T-cell (primary cell): ENCODE results near the gene RFTN2. TPM values are rescaled to one million over a fixed set of nuclear protein-coding genes. Genes with fewer than 3 reads are reported as not detected.
"Not testable (repeated sequence)": the region's sequence is repeated elsewhere in the genome, so short reads cannot be mapped to it uniquely, and the experiment has no call there.

Source experiments
- ATAC-seq, 4 experiments: fragments of 200-7000 bp in 3 of 4; fragments of 150-1000 bp in 1 of 4; cut with Tn5 transposase; replicated peaks in 1 of 4; 1 replicate in 3 of 4; 2 replicates in 1 of 4; pipeline ENCODE4 v1.10.0; 2021; ENCODE audit warnings: moderate library complexity in 3 of 4, mild to moderate bottlenecking in 2 of 4, moderate number of reproducible peaks in 1 of 4
- CTCF ChIA-PET, 2 donors: fragments of 300-600 bp; sonication (Branson Sonifier 250); formaldehyde crosslinking; loops; one replicate each; lab custom pipeline; 2022; ENCODE audit warnings: antibody characterized with exemption in 2 of 2; lab: Charles Lee
- POLR2A ChIA-PET, 2 donors: fragments of 300-600 bp; sonication (Branson Sonifier 250); formaldehyde crosslinking; loops; one replicate each; lab custom pipeline; 2022; ENCODE audit warnings: antibody characterized with exemption in 2 of 2; lab: Charles Lee
- DNase-seq, 35 experiments: peaks; one replicate each; pipeline versions ENCODE4 v3.0.0 to v3.0.0-alpha.2; 2013 to 2023
- H3K27ac ChIP-seq: one replicate; pipeline ENCODE4 v1.5.1; 2013; ENCODE audit warnings: low read length
- H3K27me3 ChIP-seq, 2 experiments: replicated peaks in 1 of 2; 1 replicate in 1 of 2; 2 replicates in 1 of 2; pipeline versions ENCODE4 v1.6.1 to v1.7.0; 2013; ENCODE audit warnings: low read length in 1 of 2, mixed read lengths in 1 of 2; ENCODE audit not compliant: control insufficient read depth in 2 of 2, insufficient read depth in 2 of 2; ENCODE audit errors: extremely low read depth in 1 of 2
- H3K36me3 ChIP-seq, 2 donors: 1 replicate in 1 of 2; 2 replicates in 1 of 2; pipeline versions ENCODE4 v1.6.1 to v1.7.0; 2013; ENCODE audit warnings: low read length in 1 of 2; ENCODE audit not compliant: control insufficient read depth in 2 of 2, insufficient read depth in 1 of 2; ENCODE audit errors: extremely low read depth in 1 of 2
- H3K4me1 ChIP-seq, 2 experiments: 1 replicate in 1 of 2; 2 replicates in 1 of 2; pipeline versions ENCODE4 v1.6.1 to v1.7.0; 2013; ENCODE audit warnings: low read length in 2 of 2, mixed read lengths in 1 of 2; ENCODE audit not compliant: insufficient read depth in 2 of 2, control insufficient read depth in 1 of 2; ENCODE audit errors: extremely low read depth in 1 of 2
- H3K4me3 ChIP-seq, 2 donors: 1 replicate in 1 of 2; 2 replicates in 1 of 2; pipeline versions ENCODE4 v1.5.1 to v1.7.0; 2013; ENCODE audit warnings: mild to moderate bottlenecking in 2 of 2, low read length in 1 of 2, moderate library complexity in 1 of 2; ENCODE audit not compliant: control insufficient read depth in 1 of 2; ENCODE audit errors: extremely low read depth in 1 of 2
- H3K9me3 ChIP-seq: 2 replicates; pipeline ENCODE4 v1.7.0; 2013
- H3K27ac Mint-ChIP-seq, 2 donors: one replicate each; pipeline ENCODE4 v1.8.0; 2020 to 2021; ENCODE audit warnings: mild to moderate bottlenecking in 2 of 2, mixed read lengths in 2 of 2
- H3K27me3 Mint-ChIP-seq, 2 donors: one replicate each; pipeline ENCODE4 v1.8.0; 2021 to 2022; ENCODE audit warnings: mixed read lengths in 2 of 2
- H3K36me3 Mint-ChIP-seq: one replicate; pipeline ENCODE4 v1.8.0; 2021; ENCODE audit warnings: mixed read lengths
- H3K4me1 Mint-ChIP-seq, 3 donors: one replicate each; pipeline ENCODE4 v1.8.0; 2020 to 2022; ENCODE audit warnings: mixed read lengths in 3 of 3, mild to moderate bottlenecking in 1 of 3
- H3K4me3 Mint-ChIP-seq, 3 donors: one replicate each; pipeline ENCODE4 v1.8.0; 2020 to 2022; ENCODE audit warnings: mild to moderate bottlenecking in 3 of 3, mixed read lengths in 3 of 3, moderate library complexity in 3 of 3
- H3K9me3 Mint-ChIP-seq, 3 donors: one replicate each; pipeline ENCODE4 v1.8.0; 2020 to 2022; ENCODE audit warnings: mixed read lengths in 3 of 3
- WGBS: methylation state at CpG from one replicate; pipeline ENCODE4 v1.1.5; 2013; ENCODE audit warnings: missing lambda C conversion rate; ENCODE audit not compliant: insufficient coverage; 5-methylcytosine and 5-hydroxymethylcytosine counted together
- total RNA-seq, 35 experiments: library from RNA in 6 of 35; stranded (reverse) in 6 of 35; fragments of 120-200 nt in 1 of 35; gene quantifications; one replicate each; pipeline versions ENCODE4 v1.2.1 to v1.2.4 and lab custom pipeline; 2013 to 2026

The RFTN2 gene, protein sequence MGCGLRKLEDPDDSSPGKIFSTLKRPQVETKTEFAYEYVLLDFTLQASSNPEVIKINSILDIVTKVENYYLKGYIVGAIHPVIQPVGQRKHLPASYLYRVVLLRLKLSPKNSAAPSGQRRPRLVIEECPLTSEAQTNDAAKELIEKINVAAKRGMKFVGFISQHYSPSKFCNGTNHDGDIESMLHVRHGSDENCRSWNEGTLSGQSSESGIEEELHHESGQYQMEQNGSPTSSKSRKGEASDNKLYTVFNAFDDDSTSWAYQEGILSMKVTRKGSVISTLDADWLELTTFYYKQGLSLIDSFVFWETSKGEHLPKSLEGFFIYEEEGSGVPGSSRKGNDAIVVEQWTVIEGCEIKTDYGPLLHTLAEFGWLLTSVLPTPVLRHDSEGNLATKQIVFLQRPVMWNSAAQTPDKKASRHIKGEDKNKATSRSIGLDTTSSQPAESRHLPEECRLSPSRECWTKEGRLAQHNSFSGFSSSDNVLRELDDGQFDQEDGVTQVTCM
- under 1 TPM in 2 of 5 donors, not detected in 3; 0.12 to 0.44 TPM for total RNA-seq
- total RNA-seq (2013) = 0.28 TPM
- 0 to 0.76 (median 0.09) reads per million in 29 experiments for total RNA-seq (lab: John Stamatoyannopoulos, UW)

- ChIA-PET POLR2A (no interaction called here), CTCF (no interaction called here)
- Mint-ChIP-seq H3K27me3 (peaks cover 21 to 32% of the 10 kb centered on the region in 2 donors), H3K9me3 (no peaks in the 10 kb centered on the region), H3K27ac (no peak within 1 kb of the TSS), H3K36me3 (no peaks in the 10 kb centered on the region), H3K4me3 (no peak within 1 kb of the TSS), H3K4me1 (no peaks in the 10 kb centered on the region)
- 100% methylated on average over 1 of the region's 3 CpGs for WGBS
- ATAC-seq (no peak), DNase-seq (no peak)
- H3K4me1 ChIP-seq = no peaks in the 10 kb centered on the region
- H3K4me3 ChIP-seq = no peak within 1 kb of the TSS
- H3K27ac ChIP-seq = no peak within 1 kb of the TSS
- H3K36me3 ChIP-seq = no peaks in the 10 kb centered on the region
- H3K9me3 ChIP-seq = no peaks in the 10 kb centered on the region
- no peaks in the 10 kb centered on the region for H3K27me3 ChIP-seq
Observed at GRCh38 chr2:197675246-197675645, at the start of gene RFTN2. Gene RFTN2 (minus strand): TSS chr2:197675587. CDS start chr2:197675458, 129 bp downstream.

DNA sequence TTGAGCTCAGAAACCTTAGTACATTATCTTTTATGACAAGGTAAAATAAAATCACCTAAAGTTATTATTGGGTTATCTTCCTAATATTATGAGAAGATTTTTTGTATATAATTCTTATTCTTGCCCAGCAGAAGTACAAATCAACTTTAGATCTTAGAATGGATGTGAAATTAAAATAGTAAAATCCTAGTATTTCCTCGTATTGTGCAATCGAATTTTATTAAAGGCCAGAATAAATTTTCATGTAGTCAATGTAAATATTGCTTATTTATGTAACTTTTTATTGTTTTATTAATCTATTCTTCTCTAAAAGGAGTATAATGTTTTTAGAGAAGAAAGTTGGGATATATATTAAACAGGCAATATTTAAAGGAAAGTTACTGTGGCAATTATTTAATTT lies 42.5 kb upstream of the RFTN2 start:
- peaks cover 5 to 14% (median 6%) of the 10 kb centered on the region in 3 donors for H3K4me1 Mint-ChIP-seq
- WGBS = no CpG with 5 or more reads among the region's 2 CpGs

DNA sequence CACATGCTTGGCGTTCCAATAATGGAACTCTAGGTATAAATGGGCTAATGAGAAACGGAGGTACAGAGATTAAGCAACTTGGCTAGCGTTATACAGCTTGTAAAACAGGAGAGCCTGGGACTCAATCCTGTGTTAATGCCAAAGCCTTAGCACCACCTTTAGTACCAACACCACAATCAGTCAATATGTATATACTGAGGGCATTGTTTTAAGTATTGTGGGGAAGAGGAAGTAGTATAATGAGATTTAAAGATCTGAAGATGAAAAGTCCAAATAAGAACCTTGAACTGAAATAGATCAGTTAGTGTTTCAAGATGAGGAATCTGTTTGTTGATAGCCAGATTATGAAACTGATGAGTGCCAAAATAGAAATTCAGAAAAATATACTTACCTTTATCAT lies 37.9 kb upstream of the RFTN2 start:
- ATAC-seq = no peak
- DNase-seq = no peak

More for the DNA sequence above, 42.5 kb upstream of the RFTN2 start:
- no peak for DNase-seq
- no peak overlapping the region for H3K4me3 Mint-ChIP-seq
- no peak overlapping the region for H3K27ac Mint-ChIP-seq
- Histone ChIP-seq H3K4me3 (no peak overlapping the region), H3K27me3 (no peaks in the 10 kb centered on the region), H3K36me3 (no peaks in the 10 kb centered on the region), H3K4me1 (no peaks in the 10 kb centered on the region), H3K9me3 (no peaks in the 10 kb centered on the region), H3K27ac (no peak overlapping the region)
- H3K9me3 Mint-ChIP-seq = no peaks in the 10 kb centered on the region
- ChIA-PET POLR2A (no interaction called here), CTCF (no interaction called here)
- ATAC-seq = no peak
- peaks cover 9% of the 10 kb centered on the region for H3K36me3 Mint-ChIP-seq
- no peaks in the 10 kb centered on the region for H3K27me3 Mint-ChIP-seq

GRCh38 chr2:197711578-197711977 lies 36.2 kb upstream of the RFTN2 start:
- Mint-ChIP-seq H3K27me3 (no peaks in the 10 kb centered on the region), H3K27ac (no peak overlapping the region), H3K4me3 (no peak overlapping the region), H3K9me3 (no peaks in the 10 kb centered on the region), H3K4me1 (peaks cover 45 to 58% (median 48%) of the 10 kb centered on the region in 3 donors), H3K36me3 (peaks cover 36% of the 10 kb centered on the region)
- ATAC-seq (no peak), DNase-seq (no peak)
- Histone ChIP-seq H3K4me1 (peaks cover 15 to 23% of the 10 kb centered on the region in 2 experiments), H3K27me3 (no peaks in the 10 kb centered on the region), H3K9me3 (no peaks in the 10 kb centered on the region), H3K36me3 (peaks cover 0 to 7% of the 10 kb centered on the region in 2 donors), H3K4me3 (no peak overlapping the region), H3K27ac (no peak overlapping the region)
- ChIA-PET CTCF (no interaction called here), POLR2A (interaction anchor here in 1 of 2 donors (0.6 kb wide), 1 partner anchor 43 kb away, joined by 3 read pairs; no protein-coding TSS in a partner anchor)

More for the DNA sequence above, 37.9 kb upstream of the RFTN2 start:
- H3K4me3 ChIP-seq = no peak overlapping the region
- ChIA-PET POLR2A (interaction anchor here in 1 of 2 donors (0.6 kb wide), 1 partner anchor 8 kb away, joined by 5 read pairs; no protein-coding TSS in a partner anchor), CTCF (no interaction called here)
- no CpG with 5 or more reads among the region's 3 CpGs for WGBS
- peaks cover 36% of the 10 kb centered on the region for H3K36me3 Mint-ChIP-seq
- H3K27ac ChIP-seq = no peak overlapping the region
- peaks cover 33 to 43% (median 35%) of the 10 kb centered on the region in 3 donors for H3K4me1 Mint-ChIP-seq
- peaks cover 6 to 10% of the 10 kb centered on the region in 2 experiments for H3K4me1 ChIP-seq
- H3K27me3 Mint-ChIP-seq = no peaks in the 10 kb centered on the region
- no peaks in the 10 kb centered on the region for H3K9me3 ChIP-seq
- no peak overlapping the region for H3K27ac Mint-ChIP-seq
- no peaks in the 10 kb centered on the region for H3K9me3 Mint-ChIP-seq
- H3K4me3 Mint-ChIP-seq = no peak overlapping the region
- H3K36me3 ChIP-seq = peaks cover 0 to 7% of the 10 kb centered on the region in 2 donors
- H3K27me3 ChIP-seq = no peaks in the 10 kb centered on the region

DNA sequence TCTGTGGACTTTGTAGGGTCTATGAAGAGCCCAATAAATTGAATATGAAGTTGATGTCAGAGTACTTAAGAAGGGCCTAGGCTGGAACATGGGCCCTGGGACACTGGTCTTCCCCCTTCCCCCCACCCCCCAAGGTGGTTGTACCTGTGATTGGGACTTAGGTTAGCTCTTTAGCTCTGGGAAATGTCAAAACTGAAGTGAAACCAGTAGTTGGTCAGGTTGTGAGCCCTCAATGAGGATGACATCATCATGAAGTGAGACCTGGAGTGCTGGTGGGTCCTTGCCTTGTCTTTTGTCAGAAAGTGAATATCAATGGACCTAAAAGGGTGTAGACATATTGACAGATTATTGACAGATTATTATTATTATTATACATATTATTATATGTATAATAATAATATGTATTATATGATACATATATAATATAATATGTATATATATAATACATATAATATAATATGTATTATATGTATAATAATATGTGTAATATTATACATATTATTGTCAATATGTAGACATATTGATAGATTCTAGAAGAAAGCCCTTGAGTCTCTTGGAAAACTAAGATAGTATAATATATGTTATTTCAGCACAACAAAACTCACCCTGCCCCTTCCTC lies 35.1 kb upstream of the RFTN2 start:
- Mint-ChIP-seq H3K27me3 (no peaks in the 10 kb centered on the region), H3K4me1 (peaks cover 52 to 63% (median 54%) of the 10 kb centered on the region in 3 donors), H3K9me3 (no peaks in the 10 kb centered on the region), H3K27ac (no peak overlapping the region), H3K36me3 (peaks cover 32% of the 10 kb centered on the region), H3K4me3 (no peak overlapping the region)
- no peak overlapping the region for H3K4me3 ChIP-seq
- DNase-seq (no peak), ATAC-seq (no peak)
- H3K27ac ChIP-seq = no peak overlapping the region
- peaks cover 25 to 32% of the 10 kb centered on the region in 2 experiments for H3K4me1 ChIP-seq
- peaks cover 0 to 7% of the 10 kb centered on the region in 2 donors for H3K36me3 ChIP-seq
- ChIA-PET CTCF (interaction anchor here (0.6 to 0.7 kb wide), 2 partner anchors 203 to 586 kb away, joined by 3 to 6 read pairs; no protein-coding TSS in a partner anchor), POLR2A (no interaction called here)
- no peaks in the 10 kb centered on the region for H3K9me3 ChIP-seq
- H3K27me3 ChIP-seq = no peaks in the 10 kb centered on the region

GRCh38 chr2:197709140-197709539 lies 33.8 kb upstream of the RFTN2 start:
- H3K36me3 ChIP-seq, H3K27me3 ChIP-seq, ATAC-seq, H3K27ac ChIP-seq, H3K27me3 Mint-ChIP-seq, H3K9me3 Mint-ChIP-seq, CTCF ChIA-PET, H3K9me3 ChIP-seq, H3K4me3 ChIP-seq, POLR2A ChIA-PET, DNase-seq: not testable (repeated sequence)
- Mint-ChIP-seq H3K4me3 (peak overlapping the region in 1 of 3 donors; percentile 64), H3K4me1 (peaks cover 56 to 64% (median 59%) of the 10 kb centered on the region in 3 donors), H3K27ac (peak overlapping the region in 1 of 2 donors; percentile 31), H3K36me3 (peaks cover 32% of the 10 kb centered on the region)
- WGBS = 83% methylated on average over 4 of the region's 7 CpGs
- peaks cover 28 to 39% of the 10 kb centered on the region in 2 experiments for H3K4me1 ChIP-seq
